CD4-positive, alpha-beta T cell (primary cell): ENCODE measurements around the gene GCK. TPM values are rescaled to one million over a fixed set of nuclear protein-coding genes. Genes with fewer than 3 reads are reported as not detected.

Source experiments
- ATAC-seq: fragments of 200-7000 bp; cut with Tn5 transposase; one replicate; pipeline ENCODE4 v1.10.0; 2022; ENCODE audit warnings: mild to moderate bottlenecking; ENCODE audit not compliant: poor library complexity
- CTCF ChIA-PET: fragments of 350-600 bp; sonication (Branson Sonifier 250); formaldehyde crosslinking; loops from one replicate; lab custom pipeline; 2021; ENCODE audit warnings: antibody characterized with exemption, inconsistent platforms; lab: Charles Lee
- POLR2A ChIA-PET: fragments of 350-600 bp; sonication (Branson Sonifier 250); formaldehyde crosslinking; loops from one replicate; lab custom pipeline; 2021; ENCODE audit warnings: antibody characterized with exemption, inconsistent platforms; lab: Charles Lee
- DNase-seq, 14 experiments: peaks; one replicate each; pipeline ENCODE4 v3.0.0-alpha.2; 2013 to 2020; ENCODE audit warnings: mixed read lengths in 2 of 14
- H3K27ac ChIP-seq, 2 donors: one replicate each; pipeline versions ENCODE4 v1.5.1 to v1.7.0; 2013; ENCODE audit warnings: low read length in 2 of 2, low read depth in 1 of 2, mild to moderate bottlenecking in 1 of 2
- H3K27me3 ChIP-seq, 2 experiments: 1 replicate in 1 of 2; 2 replicates in 1 of 2; pipeline versions ENCODE4 v1.6.1 to v1.7.0; 2013; ENCODE audit warnings: low read length in 2 of 2, control low read depth in 1 of 2, mild to moderate bottlenecking in 1 of 2, moderate library complexity in 1 of 2; ENCODE audit not compliant: insufficient read depth in 2 of 2, control insufficient read depth in 1 of 2
- H3K36me3 ChIP-seq: one replicate; pipeline ENCODE4 v1.6.1; 2013; ENCODE audit warnings: low read length, control low read depth; ENCODE audit not compliant: insufficient read depth
- H3K4me1 ChIP-seq: one replicate; pipeline ENCODE4 v1.6.1; 2013; ENCODE audit warnings: low read length, control low read depth; ENCODE audit not compliant: insufficient read depth
- H3K4me3 ChIP-seq: one replicate; pipeline ENCODE4 v1.5.1; 2013; ENCODE audit warnings: mild to moderate bottlenecking, low read length, moderate library complexity
- H3K9me3 ChIP-seq, 2 experiments: 1 replicate in 1 of 2; 2 replicates in 1 of 2; pipeline versions ENCODE4 v1.6.1 to v1.7.0; 2013; ENCODE audit warnings: low read length in 2 of 2, mild to moderate bottlenecking in 2 of 2, control low read depth in 1 of 2, moderate library complexity in 1 of 2; ENCODE audit not compliant: control insufficient read depth in 1 of 2, insufficient read depth in 1 of 2
- H3K27ac Mint-ChIP-seq: one replicate; pipeline ENCODE4 v1.8.0; 2020; ENCODE audit warnings: mixed read lengths
- H3K27me3 Mint-ChIP-seq: one replicate; pipeline ENCODE4 v1.8.0; 2021; ENCODE audit warnings: mixed read lengths
- H3K36me3 Mint-ChIP-seq: one replicate; pipeline ENCODE4 v1.8.0; 2021; ENCODE audit warnings: low read depth, mixed read lengths
- H3K4me1 Mint-ChIP-seq: one replicate; pipeline ENCODE4 v1.8.0; 2021; ENCODE audit warnings: low read depth, mixed read lengths
- H3K4me3 Mint-ChIP-seq: one replicate; pipeline ENCODE4 v1.8.0; 2020; ENCODE audit warnings: mild to moderate bottlenecking, mixed read lengths
- H3K9me3 Mint-ChIP-seq: one replicate; pipeline ENCODE4 v1.8.0; 2020; ENCODE audit warnings: mixed read lengths
- intact Hi-C, 2 experiments: fragments of 100-400 bp; cut with DNase I in 1 of 2; cut with micrococcal nuclease in 1 of 2; formaldehyde crosslinking; loops; one replicate each; pipeline versions ENCODE4 v1.15.1 to v1.9.0; 2023 to 2025; cut with DNase I, micrococcal nuclease
- total RNA-seq, 174 experiments: library from RNA in 2 of 174; stranded (reverse) in 2 of 174; gene quantifications; one replicate each; pipeline ENCODE4 v1.2.3 and lab custom pipeline; 2021 to 2026
- TF ChIP-seq, protein P1 (sequence below): fragments of 200-600 bp; IDR thresholded peaks from one replicate; pipeline ENCODE4 v1.8.0; 2022; ENCODE audit warnings: antibody characterized with exemption, mild to moderate bottlenecking

Gene GCK
- total RNA-seq, 2 experiments from 2014 or later: 0.47 to 0.71 TPM

DNA sequence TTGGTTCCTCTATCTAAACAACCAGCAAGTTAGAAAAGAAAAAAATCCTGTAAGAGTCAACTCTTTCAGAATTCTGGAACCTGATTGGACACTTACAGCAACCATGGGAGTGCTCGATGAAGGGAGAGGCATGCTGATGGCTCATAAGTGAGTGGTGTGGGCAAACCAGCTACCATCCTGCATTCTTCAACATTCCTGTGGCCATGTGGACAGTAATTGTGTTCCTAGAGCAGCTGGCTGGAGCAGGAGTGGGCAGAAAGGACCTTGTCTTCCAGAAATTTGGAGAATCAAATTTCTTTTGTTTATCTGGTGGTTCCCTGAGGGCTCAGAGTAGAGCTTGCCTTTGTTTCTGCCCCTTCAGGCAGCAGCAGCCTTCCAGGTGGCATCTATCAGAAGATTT is 25.6 kb downstream of the GCK start:
- CTCF ChIA-PET: no interaction called here
- H3K36me3 ChIP-seq: no peaks in the 10 kb centered on the region
- intact Hi-C loops: no loop called here
- Mint-ChIP-seq H3K36me3 (no peaks in the 10 kb centered on the region), H3K27me3 (no peaks in the 10 kb centered on the region), H3K4me3 (no peak overlapping the region), H3K9me3 (no peaks in the 10 kb centered on the region), H3K4me1 (peaks cover 5% of the 10 kb centered on the region), H3K27ac (no peak overlapping the region)
- H3K9me3 ChIP-seq: no peaks in the 10 kb centered on the region
- ATAC-seq: no peak
- H3K27me3 ChIP-seq: no peaks in the 10 kb centered on the region
- peak in 1 of 14 experiments; percentile 1 for DNase-seq
- H3K27ac ChIP-seq: no peak overlapping the region
- TF ChIP-seq, protein P1, sequence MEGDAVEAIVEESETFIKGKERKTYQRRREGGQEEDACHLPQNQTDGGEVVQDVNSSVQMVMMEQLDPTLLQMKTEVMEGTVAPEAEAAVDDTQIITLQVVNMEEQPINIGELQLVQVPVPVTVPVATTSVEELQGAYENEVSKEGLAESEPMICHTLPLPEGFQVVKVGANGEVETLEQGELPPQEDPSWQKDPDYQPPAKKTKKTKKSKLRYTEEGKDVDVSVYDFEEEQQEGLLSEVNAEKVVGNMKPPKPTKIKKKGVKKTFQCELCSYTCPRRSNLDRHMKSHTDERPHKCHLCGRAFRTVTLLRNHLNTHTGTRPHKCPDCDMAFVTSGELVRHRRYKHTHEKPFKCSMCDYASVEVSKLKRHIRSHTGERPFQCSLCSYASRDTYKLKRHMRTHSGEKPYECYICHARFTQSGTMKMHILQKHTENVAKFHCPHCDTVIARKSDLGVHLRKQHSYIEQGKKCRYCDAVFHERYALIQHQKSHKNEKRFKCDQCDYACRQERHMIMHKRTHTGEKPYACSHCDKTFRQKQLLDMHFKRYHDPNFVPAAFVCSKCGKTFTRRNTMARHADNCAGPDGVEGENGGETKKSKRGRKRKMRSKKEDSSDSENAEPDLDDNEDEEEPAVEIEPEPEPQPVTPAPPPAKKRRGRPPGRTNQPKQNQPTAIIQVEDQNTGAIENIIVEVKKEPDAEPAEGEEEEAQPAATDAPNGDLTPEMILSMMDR: no peak
- H3K4me3 ChIP-seq: no peak overlapping the region
- POLR2A ChIA-PET: no interaction called here
- H3K4me1 ChIP-seq: no peaks in the 10 kb centered on the region

DNA sequence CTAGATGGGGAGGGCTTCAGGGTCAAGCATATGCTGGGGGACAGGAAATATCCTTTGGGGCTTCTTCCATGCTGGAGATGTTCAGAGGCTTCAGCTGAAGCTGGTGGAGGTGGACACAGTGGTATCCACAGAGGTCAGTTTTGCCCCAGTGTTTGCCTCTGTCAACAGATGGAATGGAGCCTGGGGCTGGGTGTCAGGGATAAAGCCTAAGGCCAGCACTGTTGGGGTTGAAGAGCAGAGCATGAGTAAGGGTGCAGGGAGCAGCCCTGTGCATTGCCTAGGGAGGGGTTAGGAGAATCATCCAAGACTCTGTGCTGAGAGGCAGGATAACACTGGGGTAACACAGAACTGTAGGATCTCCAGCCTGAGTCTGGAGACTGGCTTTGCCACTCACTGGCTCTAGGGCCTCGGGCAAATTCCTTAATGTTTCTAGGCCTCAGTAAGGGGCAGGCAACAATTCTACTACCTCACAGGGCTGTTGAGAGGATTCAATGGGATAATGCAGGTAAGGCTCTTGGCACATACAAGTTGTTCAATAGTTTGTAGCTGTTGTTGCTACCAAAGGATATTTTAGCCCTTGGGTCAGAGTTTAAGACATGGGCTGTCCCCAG is 26.3 kb downstream of the GCK start:
- no peaks in the 10 kb centered on the region for H3K36me3 Mint-ChIP-seq
- no peaks in the 10 kb centered on the region for H3K4me1 ChIP-seq
- H3K4me3 ChIP-seq: no peak overlapping the region
- no peaks in the 10 kb centered on the region for H3K9me3 ChIP-seq
- H3K36me3 ChIP-seq: no peaks in the 10 kb centered on the region
- POLR2A ChIA-PET: no interaction called here
- no peak for ATAC-seq
- no peak overlapping the region for H3K27ac ChIP-seq
- no peaks in the 10 kb centered on the region for H3K27me3 ChIP-seq
- TF ChIP-seq, protein P1: no peak
- DNase-seq: peak in 1 of 14 experiments; percentile 16
- intact Hi-C loops: no loop called here
- H3K4me1 Mint-ChIP-seq: peaks cover 4% of the 10 kb centered on the region
- H3K9me3 Mint-ChIP-seq: no peaks in the 10 kb centered on the region
- no peaks in the 10 kb centered on the region for H3K27me3 Mint-ChIP-seq
- no peak overlapping the region for H3K4me3 Mint-ChIP-seq
- CTCF ChIA-PET: no interaction called here
- no peak overlapping the region for H3K27ac Mint-ChIP-seq

DNA sequence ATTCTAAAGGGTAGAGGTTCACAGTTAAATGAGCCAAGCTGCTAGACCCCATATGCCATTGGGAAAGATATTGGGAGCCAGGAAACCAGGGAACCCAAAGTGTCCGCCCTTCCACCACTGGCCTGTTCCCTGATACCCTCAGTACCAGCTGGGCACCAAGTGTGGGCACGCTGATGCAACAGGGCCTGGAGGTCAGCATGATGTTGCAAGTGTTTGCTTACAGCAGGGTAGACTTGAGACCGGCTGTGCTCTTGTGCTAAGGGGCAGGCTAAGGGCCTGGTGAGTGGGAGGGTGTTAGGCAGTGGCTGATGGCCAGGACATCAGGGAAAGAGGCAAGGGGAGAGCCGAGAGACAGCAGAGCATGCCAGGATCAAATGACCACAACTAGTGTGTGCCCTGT is 27.1 kb downstream of the GCK start:
- POLR2A ChIA-PET: no interaction called here
- no peaks in the 10 kb centered on the region for H3K27me3 Mint-ChIP-seq
- Histone ChIP-seq H3K36me3 (no peaks in the 10 kb centered on the region), H3K27me3 (no peaks in the 10 kb centered on the region), H3K9me3 (no peaks in the 10 kb centered on the region), H3K4me3 (no peak overlapping the region), H3K4me1 (no peaks in the 10 kb centered on the region), H3K27ac (no peak overlapping the region)
- DNase-seq (no peak), ATAC-seq (no peak)
- no peak overlapping the region for H3K4me3 Mint-ChIP-seq
- TF ChIP-seq, protein P1: no peak
- intact Hi-C loops: no loop called here
- H3K36me3 Mint-ChIP-seq: no peaks in the 10 kb centered on the region
- no peaks in the 10 kb centered on the region for H3K4me1 Mint-ChIP-seq
- H3K9me3 Mint-ChIP-seq: no peaks in the 10 kb centered on the region
- CTCF ChIA-PET: no interaction called here
- H3K27ac Mint-ChIP-seq: no peak overlapping the region
